HG02623 (cell line): ENCODE data around the gene DDX24.

Experiments
- ATAC-seq: cut with Tn5 transposase; IDR thresholded peaks from one replicate; pipeline ENCODE4 v1.9.1; 2021; ENCODE audit warnings: moderate library complexity; ENCODE audit not compliant: unreplicated experiment

The DDX24 gene

DNA sequence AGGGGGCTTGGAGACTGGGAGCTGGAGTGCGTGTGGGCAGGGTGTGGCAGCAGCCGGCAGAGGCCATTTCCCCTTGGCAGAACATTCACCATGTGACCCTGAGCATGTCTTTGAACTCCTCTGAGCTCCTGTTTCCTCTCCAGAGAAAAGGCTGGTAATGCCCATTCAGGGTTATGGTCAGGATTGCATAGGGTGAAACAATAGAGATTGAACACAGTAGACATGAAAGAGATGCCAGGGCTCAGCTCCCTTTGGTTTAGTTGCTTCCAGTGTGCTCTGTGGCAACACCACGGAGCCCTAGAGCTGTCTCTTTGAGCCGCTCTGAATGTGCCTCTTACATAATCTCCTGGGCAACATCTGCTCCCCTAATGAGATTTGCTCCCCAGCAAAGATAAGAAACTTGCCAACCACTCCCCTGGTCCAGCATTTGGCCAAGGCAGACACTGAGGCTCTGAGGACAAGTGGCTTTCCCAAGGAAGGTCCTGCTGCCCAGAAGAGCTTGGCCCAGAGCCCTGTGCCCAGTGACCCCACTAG is 34.1 kb upstream of the DDX24 start:
- no peak for ATAC-seq

DNA sequence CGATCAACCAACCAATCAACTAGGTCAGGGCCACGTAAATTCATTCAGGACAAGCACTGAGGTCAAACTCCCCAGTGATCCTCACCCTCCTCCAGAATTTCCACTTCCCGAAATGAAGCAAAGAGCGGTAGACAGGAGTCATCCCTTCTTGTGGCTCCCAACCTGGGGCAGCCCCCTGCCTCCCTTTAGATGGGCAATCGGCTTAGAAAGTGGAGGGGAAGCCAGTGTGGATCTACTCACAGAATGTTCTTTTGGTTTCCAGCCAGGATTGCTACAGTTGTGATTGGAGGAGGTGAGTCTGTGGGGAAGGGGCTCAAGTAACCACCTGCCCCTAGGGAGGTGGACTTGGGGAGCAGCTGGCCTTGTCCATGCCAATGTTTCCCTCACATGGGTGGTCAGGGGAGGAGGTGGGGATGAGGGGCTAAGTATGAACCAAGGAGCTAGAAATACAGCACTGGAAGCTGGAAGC is 33.6 kb upstream of the DDX24 start:
- ATAC-seq = no peak

DNA sequence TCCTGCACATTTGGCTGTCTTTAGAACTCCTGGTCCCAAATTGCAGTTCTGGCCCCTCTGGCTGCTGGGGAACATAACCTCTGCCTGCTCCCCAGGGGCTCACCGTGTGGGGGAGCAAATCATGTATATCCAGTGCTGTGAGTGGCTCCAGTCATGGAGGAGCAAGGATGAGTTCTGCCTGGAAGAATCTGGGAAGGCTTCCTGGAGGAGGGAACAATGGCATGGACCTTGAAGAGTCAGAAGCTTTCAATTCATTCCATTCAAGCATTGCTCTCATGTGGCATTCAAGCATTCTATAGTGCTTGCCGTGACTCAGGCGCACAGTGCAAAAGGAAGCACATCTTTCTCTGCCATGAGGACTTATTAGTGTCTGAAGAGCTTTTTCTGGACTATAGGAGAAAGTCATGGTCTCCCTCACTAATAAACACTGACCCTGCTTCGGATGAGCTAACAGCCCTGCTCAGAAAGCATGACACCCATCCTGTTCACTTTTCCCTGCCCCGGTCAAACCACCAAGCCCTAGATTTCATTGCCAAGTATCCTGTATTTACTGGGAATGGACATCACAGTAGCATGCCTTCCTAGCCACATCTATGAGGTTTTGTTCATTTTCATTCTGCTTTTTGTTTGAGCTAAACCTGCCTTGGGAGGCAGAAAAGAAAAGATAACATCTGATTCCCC is 33.0 kb upstream of the DDX24 start:
- no peak for ATAC-seq

DNA sequence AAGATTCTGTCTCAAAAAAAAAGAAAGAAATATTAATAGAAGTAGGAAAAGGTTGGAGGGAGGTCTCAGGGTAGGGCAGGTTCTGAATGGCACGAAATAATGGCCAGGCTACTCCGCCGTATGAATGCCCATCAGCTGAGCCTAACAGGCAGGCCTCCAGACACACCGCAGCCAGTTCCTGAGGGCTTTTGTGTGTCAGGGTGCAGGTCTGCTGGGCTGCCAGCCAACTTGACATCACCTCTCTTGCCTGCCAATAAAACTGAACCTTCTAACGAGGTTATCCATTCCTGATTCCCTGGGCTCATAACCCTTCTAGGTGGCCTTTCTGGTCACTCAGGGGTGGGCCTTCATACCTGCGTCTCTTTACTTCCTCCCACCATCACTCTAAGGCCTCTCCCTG is 32.5 kb upstream of the DDX24 start:
- ATAC-seq = no peak

DNA sequence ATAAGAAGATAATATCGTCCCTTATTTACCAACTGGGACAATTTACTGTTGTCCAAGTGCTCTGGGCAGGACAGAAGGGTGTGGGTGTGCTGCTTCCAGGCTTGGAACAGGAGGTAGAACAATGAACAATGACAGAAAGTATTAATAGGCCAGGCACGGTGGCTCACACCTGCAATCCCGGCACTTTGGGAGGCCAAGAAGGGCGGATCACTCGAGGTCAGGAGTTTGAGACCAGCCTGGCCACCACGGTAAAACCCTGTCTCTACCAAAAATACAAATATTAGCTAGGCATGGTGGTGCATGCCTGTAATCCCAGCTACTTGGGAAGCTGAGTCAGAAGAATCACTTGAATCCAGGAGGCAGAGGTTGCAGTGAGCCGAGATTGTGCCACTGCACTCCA is 32.1 kb upstream of the DDX24 start:
- ATAC-seq = no peak

DNA sequence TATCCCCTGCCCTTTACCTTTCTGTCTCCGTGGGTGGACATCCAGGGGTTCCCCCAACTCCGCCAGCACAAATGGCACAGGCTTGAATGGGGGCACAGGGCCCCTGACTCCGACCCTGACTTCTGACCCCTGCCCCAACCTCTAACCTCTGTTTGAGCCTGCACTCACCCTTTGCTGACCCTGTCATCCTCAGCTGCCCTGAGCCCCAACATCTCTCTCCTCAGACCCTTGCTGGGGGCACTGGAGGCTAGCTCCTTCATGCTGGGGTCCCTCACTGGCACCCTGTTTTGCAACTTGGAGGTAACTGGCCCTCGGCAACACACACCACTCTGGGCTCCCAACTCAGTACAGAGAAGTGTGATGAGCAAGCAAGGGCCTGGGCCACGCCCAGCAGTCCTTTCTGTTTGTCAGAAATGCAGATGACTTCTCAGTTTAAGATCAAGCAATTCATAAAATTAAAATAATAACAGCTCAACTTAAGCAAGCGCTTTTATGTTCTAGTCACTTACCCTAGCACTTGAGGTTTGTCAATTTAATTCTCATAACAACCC is 31.6 kb upstream of the DDX24 start:
- no peak for ATAC-seq

DNA sequence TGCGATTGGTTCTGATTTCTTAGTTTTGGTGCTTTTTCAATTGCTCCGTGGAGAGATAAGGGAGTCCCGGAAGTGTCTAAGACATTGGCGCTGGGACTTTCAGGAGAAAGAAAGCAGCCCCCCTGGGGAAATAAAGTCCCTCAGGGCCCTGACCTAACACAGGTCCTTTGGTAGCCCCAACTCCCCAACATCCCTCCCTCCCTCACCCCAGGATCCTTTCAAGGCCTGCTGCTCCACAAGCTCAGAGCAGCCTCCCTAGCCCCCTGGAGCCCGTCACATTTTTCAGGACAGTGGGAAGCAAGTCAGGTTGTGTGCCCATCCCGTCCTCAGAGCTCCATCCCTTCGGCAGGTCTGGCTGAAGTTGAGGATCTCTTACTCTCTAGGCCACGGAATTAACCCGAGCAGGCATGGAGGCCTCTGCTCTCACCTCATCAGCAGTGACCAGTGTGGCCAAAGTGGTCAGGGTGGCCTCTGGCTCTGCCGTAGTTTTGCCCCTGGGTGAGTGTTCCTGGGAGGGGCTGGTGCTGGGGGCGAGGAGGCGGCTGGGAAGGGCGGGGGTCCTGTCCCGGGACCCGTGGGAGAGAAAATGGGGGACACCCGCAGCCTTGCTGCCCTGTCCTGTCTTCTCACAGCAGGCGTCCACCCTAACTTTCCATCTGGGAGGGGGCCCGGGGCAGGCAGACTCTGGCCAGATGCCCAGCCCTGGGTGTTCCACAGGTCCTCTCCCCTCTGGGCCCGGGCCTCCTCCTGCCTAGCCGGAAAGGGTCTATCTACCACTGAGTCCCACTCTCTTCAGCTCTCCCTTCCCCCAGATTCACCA is 30.5 kb upstream of the DDX24 start:
- ATAC-seq = no peak

DNA sequence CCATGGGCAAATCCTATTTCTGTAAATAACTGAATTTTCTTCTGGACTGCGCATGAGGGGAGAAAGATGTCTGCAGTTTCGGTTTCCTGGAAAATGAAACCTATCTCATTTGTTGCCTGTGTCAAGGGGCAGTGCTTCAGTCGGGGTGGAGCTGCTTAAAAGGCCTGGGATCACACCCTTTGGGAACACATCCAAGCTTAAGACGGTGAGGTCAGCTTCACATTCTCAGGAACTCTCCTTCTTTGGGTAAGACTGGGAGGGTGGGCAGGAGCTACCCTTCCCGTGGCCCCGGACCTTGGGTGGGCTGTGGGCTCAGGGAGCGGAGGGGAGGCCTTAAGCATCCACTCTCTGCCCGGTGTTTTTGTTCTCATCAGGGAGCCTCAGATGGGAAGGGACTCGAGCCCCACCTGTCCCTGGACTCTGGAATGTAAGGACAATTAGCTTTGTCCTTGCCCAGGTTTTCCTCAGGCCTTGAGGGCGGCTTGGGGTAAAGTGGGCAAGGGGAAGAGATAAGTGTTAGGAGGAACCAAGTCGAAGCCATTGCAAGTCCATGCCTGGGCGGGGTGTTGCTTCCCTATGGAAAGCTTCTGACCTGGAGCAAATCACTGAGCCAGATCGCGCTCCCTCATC is 29.7 kb upstream of the DDX24 start, which contains the start of gene IFI27:
IFI27 (plus strand) TSS at position 185 of the 630 bp plus-strand sequence.
- no peak for ATAC-seq

DNA sequence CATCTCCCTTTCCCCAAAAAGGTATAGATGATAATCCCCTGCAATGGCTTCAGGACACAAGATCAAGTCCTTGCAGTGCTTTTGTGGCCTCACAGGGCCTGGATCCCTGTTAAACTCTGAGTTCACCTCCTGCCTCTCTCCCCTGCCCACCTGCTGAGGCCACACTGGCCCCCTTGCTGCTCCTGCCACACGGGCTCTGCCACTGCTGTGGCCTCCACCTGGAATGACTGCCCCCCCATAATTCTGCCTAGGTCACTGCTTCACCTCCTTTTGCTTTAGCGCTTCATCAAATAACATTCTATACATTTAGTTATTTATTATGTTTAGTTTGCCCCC is 28.9 kb upstream of the DDX24 start:
- no peak for ATAC-seq

DNA sequence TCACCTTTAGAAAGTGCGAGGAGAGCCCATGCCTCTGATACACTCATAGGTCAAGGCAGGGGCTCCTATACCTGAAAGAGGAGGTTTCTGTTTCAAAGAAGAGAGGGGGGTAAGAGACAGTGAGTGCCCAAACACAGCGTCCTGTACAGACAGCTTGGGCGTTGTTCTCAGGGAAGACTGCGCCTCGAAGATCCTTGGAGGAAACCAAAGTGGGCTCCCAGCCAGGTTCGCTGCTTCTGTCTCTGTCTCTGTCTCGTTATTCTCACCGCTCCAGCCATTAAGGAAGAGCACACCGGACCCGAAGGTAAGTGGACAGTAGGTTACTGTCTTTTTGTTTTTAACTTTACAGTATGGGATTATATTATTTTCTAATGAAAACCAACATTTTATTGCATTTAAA is 23.7 kb upstream of the DDX24 start:
- ATAC-seq = no peak

DNA sequence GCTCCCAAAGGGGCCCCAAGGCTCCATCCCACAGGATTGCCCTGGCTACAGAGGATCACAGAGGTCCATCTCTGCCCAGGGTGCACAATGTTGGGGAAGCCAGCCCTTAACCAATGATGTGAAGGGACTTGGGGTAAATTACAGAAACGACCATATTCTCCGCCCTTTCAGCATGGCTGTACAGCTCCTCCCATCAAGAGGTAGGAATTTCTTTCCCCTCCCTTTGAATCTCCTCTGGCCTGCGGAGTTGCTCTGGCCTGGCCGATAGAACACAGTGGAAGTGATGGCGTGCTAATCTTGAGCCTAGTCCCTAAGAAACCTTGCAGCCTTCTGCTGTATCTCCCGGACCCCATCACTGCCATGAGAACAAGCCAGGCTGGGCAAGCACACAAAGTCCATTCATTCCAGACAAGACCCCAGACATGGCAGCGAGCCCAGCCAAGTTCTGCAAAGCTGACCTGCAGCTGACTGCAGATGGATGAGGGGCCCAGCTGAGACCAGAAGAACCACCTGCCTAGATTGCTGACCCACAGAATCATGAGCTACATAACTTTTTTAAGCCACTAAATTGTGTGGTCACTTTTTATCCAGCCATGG is 22.6 kb upstream of the DDX24 start:
- ATAC-seq = no peak

DNA sequence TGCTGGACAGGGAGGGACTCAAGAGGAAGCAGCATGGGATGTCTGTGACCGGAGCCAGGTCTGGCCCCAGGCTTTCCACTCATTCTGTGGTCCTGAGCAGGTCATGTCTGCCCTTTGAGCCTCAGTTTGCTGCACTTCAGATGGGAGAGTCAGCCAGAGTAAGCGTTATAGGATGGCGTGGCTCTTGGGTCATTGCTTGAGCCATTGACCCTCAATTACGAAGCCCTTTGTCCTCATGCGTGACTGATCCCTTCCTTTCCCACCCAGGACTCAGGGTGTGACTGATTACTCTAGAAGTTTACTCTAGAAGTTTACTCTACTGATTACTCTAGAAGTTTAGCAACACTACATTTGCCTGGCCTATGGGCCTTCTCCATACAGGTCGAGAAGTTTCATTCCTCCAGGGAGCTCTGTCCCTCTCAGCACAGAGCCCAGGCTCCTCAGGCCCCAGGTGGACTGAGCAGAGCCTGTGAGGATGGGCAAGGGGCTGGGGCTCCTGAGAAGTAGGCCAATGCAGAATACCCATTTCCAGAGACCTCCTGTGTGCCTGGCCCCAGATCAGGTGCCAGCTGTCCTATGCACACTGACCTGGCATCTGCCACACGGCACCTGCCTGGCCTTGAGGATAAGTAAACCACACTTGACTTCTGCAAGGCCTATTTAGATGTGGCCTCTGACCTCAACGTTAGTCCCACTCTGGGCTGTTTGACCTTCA is 21.9 kb upstream of the DDX24 start:
- no peak for ATAC-seq

DNA sequence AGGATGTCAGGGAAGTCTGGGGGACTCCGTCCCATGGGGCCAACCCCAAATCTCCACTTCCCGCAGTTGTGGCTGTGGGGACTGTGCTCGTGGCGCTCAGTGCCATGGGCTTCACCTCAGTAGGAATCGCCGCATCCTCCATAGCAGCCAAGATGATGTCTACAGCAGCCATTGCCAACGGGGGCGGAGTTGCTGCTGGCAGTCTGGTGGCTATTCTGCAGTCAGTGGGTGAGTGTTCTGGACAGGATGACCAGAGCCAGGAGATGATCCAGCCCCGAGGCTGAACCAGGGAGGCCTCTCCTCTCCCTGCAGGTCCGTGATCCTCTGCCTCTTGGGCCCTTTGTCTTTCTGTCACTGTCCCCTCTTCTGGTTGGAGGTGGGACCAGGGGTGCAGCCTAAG is 20.7 kb upstream of the DDX24 start:
- no peak for ATAC-seq

DNA sequence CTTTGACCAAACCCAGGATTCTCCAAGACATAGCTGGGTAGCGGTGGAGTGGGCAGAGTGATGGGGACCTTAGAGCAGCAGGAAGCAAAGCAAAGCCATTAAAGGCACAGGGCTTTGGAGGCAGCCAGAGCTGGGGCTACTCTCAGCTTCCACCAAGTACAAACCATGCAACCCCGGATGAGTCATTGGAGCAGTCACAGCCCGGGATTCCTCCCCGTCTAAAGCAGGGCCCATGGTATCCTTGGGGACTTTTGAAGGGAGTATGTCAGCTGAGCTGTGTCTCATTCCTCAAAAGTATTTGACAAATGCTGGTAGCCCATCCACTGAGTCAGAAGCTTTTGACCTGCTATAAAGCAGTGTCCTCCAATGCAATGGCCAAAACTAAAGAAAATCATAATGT is 19.8 kb upstream of the DDX24 start:
- ATAC-seq = no peak

DNA sequence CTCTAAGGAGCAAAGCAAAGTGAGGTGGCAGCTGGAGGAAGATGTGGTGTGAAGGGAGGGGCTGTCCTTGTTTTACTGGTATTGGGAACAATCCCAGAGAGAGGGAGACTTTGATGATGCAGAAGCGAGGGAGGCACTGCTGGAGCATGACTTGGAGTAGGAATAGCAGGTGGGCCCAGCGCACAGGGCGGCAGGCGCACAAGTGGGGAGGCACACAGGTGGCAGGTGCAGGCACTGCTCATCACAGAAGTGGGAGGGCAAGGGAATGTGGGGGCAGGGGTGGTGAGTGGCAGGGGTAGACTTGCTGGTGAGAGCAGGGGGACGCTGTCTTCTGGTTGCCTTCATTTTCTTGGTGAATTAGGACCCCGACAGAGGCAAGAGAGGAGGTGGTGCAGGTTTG is 18.0 kb upstream of the DDX24 start:
- ATAC-seq = no peak

DNA sequence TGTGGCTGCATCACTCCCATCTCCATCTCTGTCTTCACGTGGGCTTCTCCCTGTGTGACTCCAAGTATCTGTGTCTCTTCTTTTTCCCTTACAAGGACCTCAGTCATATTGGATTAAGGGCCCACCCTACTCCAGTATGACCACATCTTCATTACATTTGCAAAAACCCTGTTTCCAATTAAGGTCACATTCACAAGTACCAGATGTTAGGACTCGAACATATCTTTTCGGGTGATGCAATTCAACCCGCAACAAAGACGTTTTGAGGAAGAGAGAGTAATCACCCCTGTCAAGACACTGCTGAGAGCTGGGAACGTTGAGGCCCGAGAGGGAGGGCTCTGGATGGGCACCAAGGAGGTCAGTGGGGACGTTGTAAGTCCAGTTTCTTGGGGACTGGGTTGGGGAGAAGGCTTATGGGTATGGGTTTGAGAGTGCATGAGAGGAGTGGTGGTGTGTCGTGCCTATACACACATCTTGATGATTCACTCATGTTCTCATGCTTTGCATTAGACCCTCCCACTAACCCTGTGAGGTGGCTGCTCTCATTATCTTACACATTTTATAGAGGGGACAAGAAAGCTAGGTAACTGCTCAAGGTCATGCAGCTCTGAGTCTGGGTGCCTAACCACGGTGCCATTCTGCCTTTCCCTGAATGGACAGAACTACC is 17.5 kb upstream of the DDX24 start:
- ATAC-seq = no peak

DNA sequence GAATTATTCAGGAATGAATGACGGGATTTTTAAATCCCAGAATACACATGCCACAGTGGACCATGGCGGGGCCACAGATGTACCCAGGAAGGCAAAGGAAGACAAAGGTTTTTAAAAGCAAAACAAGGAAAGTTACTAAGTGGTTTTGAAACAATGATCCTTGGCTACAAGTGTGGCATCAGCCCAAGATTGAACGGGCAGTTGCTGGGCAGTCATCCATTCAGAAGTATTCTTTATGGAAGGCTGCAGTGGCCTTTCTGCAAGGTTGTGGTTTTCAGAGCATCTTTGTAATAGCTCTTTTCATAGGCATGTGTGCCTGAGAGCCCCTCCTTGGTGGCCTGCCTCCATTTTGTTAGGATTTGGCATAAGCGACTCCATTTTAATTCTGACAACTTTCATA is 16.1 kb upstream of the DDX24 start:
- no peak for ATAC-seq

DNA sequence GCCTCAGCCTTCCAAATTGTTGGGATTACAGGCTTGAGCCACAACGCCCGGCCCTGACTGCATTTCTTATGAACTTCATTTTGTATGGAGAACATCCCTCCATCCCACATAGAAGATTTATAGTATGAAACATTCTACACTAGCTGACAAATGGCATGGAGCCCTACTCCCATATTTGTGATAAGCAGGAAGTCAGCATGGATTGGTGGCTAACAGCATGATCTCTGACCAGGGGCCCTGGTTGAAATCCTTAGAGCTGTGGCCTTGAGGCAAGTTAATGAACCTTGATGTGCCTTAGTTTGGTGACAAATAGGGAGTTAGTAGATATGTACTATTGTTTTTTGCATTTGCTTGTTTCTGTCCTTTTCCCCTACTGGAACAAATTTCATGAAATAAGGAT is 12.4 kb upstream of the DDX24 start:
- no peak for ATAC-seq

DNA sequence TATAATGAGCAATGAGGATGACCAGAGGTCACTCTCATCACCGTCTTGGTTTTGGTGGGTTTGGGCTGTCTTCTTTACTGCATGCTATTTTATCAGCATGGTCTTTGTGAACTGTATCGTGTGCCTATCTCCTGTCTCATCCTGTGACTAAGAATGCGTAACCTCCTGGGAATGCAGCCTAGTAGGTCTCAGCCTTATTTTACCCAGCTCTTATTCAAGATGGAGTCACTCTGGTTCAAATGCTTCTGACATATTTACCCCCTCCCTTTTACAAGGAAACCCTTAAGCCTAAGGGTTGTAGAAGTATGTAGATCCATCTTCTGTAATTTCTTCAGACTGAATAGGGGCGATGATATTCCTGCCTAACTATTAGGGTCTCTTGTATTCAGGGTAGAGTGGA is 8.5 kb upstream of the DDX24 start:
- ATAC-seq = no peak

DNA sequence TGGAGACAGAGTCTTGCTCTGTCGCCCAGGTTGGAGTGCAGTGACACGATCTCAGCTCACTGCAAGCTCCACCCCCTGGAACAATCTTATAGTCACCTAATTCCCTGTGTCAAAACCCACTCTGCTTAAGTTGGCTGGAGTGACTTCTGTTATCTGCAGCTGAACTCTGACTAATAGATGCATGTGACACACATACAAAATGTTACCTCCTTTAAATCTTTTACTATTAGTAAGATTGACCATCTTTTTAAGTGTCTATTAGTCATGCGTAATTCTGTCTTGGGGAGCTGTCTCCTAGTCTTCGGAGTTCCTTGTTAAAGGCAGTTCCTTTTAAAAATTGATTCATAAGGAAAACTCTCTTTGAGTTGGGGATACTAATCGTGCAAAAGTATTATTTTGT is 7.5 kb upstream of the DDX24 start:
- ATAC-seq = no peak
